ENCODE data around the gene PRH1.

- no peak for TF ChIP-seq EZH2 (IDR thresholded peaks at IDR 0.05)
- TF ChIP-seq POLR2AphosphoS5 (IDR thresholded peaks at IDR 0.05; ENCODE audit: borderline replicate concordance, low read depth, low read length): no peak
Measured at GRCh38 chr12:10863512-10864218, 20.4 kb downstream of the PRH1 start.
